HG03135 (cell line): Measurements from ENCODE around the gene OR7C2.

Experiments
- ATAC-seq: cut with Tn5 transposase; IDR thresholded peaks from one replicate; pipeline ENCODE4 v1.9.1; 2021; ENCODE audit warnings: mild to moderate bottlenecking, moderate library complexity; ENCODE audit not compliant: unreplicated experiment

The OR7C2 gene

GRCh38 chr19:14978161-14978776 lies 37.0 kb downstream of the OR7C2 start:
- no peak for ATAC-seq

GRCh38 chr19:14979476-14980255 lies 38.4 kb downstream of the OR7C2 start, which contains the start of gene SLC1A6:
Gene SLC1A6, minus strand, starts transcription at chr19:14979864. Its CDS starts 6,954 bp downstream, at chr19:14972910.
- no peak for ATAC-seq

GRCh38 chr19:14985133-14985532 lies 43.8 kb downstream of the OR7C2 start:
- no peak for ATAC-seq
